ENCODE results near the gene MYL6B.
"Not testable (repeated sequence)": the region's sequence is repeated elsewhere in the genome, so short reads cannot be mapped to it uniquely, and the experiment has no call there.

Gene MYL6B

DNA sequence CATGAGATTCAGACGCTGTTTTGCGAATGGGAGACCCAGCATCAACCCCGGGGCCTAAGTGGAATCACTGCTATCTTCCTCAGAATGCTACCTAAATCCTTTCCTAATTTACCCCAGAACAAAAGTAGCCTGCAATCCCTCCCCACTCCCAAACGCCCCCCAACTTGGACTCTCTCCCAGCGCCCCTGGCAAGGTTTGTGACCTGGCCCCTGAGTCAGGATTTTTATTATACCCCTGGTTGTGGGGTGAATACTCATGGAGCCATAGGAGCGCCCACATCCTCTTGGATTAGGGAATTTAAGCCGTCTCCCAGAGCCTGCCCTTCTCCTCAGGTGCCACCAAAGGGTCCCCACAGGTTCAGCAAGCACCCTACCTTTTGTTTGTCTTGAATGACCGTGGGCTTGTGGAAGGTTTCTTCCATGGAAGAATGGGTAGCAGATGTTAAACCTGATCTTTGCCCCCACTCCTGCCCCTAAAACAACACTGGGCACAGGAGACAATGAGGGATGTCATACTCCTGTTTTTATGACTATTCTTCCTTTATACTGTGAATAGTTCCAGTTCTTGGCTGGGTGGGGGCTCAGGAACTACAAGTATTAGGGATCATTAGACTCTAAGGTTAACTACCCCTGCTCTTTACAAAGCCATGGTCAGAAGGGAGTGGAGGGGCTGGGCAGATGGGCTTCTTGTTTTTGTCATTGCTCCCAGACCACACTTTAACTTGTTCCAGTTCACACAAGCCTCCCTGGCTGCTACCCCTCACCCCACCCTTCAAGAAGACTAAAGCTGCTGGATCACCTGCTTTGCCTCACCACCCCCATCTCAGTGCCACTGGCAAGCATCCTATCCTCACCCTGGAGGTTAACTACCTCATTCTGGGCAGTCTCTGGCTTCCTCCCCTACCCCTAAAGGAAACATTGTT is 630 bp downstream of the MYL6B start:
- DNase-seq (ENCODE audit: low read depth in 2 of 2) = no peak

DNA sequence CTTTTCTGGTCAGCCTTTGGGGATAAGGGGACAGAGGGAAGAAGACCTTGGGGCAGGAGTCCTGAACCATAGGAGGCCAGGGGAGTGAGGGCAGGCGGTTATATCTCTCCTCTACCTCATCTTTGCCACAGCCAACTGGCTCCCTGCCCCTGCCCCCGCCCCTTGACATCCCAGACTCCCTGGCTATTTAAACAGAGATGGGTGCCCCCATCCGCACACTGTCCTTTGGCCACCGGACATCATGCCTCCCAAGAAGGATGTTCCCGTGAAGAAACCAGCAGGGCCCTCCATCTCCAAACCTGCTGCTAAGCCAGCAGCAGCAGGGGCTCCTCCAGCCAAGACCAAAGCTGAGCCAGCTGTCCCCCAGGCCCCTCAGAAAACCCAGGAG is 1.3 kb downstream of the MYL6B start:
- no peak for DNase-seq (ENCODE audit: low read depth in 2 of 2)

DNA sequence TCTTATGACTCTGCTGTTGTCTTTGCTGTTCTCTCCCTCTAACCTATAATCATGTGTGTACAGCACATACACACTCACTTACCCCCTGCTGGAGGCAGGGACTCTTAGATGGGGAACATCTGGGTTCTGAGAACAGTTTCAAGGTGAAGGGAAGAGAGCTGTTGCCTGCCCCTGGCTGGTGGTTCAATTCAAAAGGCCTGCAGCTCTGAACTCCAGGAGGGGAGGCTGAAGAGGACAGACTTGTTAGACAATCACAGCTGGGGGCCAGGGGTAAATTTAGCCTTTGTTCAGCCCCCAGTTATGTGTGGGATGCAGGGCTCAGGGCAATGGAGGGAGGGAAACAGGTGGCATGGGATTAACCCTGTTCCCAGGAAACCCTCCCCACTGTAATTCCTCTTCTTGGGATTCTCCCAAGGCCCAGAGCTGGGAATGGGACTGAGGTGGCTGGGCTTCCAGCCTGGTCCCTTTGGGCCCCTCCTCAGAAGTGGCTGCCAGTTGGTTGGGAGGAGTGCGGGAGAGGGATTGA is 1.9 kb downstream of the MYL6B start:
- DNase-seq (ENCODE audit: low read depth in 2 of 2) = no peak

GRCh38 chr12:56154818-56155217 is 2.4 kb downstream of the MYL6B start:
- no peak for DNase-seq (ENCODE audit: low read depth in 2 of 2)

DNA sequence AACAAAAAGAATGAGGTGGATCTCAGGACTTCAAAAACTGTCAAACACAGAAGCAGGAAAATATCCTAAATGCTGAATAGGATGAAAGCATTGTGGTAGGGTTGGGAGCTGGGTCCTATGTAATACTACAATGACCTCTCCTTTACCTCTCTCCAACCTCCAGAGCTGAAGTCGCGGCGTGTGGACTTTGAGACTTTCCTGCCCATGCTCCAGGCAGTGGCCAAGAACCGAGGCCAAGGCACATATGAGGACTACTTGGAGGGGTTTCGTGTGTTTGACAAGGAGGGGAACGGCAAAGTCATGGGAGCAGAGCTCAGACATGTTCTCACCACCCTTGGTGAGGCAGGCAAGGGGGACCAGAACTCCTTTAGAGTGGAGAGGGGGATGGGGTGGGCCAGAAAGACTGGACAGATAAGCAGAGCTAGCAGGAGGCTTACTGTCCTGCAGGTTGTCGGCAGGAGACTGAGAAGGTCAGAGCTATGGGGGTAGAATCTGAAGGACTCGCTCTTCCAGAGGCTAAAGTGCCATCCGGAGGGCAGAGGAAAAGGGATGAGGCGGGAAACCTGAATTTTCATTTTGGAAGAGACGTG is 3.0 kb downstream of the MYL6B start:
- DNase-seq (ENCODE audit: low read depth in 2 of 2) = no peak

- not testable (repeated sequence) for DNase-seq (ENCODE audit: low read depth in 2 of 2)
Observed at GRCh38 chr12:56156464-56157200, 4.2 kb downstream of the MYL6B start.

DNA sequence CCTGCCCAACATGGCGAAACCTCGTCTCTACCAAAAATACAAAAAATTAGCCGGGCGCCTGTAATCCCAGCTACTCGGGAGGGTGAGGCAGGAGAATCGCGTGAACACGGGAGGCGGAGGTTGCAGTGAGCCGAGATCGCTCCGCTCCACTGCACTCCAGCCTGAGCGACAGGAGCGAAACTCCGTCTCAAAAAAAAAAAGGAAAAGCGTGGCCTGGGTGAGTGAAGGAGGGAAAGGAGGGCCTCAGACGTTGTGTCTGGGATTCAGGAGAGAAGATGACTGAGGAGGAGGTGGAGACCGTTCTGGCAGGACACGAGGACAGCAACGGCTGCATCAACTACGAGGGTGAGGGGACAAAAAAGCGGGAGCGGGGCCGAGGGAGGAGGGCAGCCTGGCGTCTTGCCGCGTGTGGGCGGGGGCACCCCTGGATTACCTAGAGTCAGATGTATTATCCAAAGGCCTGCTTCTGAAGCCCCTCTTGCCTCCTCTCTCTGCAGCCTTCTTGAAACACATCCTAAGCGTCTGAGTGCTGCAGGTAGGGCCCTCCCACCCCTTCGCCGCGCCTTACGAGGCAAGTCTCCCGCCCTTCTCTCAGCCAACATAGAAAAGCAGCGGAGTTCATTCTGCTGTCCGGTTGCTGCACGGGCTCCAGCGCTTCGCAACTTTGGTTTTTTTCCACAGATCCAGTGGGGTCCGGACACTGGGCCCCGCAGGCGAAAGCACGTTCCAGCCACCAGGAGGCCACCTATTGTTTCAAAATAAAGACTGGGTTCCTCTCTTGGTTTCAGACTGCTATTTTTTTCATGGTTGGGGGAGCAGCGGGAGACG is 5.0 kb downstream of the MYL6B start:
- peak; percentile 32 to 41 for DNase-seq (ENCODE audit: low read depth in 2 of 2)

DNA sequence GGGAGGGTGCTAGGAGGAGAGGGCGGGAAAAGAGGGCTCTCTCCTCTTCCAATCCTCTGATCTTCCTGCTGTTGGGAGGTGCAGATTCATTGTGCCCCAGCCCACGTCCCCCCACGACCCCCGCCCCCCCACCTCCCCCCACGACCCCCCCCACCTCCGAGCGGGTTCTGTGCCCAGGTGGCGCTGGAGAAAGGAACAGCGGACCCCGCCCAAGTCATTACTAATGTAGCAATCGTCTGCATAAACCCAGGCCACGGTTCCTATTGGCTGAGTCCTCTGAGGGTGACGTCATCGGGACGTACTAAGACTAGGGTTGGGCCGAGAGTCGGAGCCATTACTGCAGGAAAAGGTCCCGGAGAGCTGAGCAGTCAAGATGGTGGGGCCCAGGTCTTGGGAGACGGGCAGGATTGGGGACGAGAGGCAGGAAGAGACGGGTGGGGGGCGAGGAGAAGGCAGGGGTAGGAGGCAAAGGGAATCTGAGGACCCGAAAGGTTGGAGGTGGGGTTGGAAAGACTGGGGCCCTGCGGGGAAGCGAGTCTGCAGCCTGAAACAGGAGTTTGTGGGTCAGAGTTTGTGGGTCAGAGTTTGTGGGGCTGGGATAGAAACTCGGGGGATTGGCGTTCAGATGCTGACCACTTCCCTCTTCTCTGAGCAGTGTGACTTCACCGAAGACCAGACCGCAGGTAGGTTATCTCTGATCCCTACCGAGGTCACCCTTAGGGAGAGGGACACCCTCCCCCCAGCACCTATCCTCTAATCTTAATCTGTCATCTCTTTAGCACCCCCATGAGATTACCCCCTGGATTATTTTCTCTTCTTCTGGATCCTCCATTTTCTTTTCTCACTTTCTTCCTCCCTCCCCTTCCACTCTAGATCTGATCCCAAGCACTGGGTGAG is 5.9 kb downstream of the MYL6B start, which contains the start of gene MYL6:
Gene MYL6, plus strand, starts transcription at position 331 of the 897 bp plus-strand sequence. Its CDS starts 43 bp downstream, at position 374.
- DNase-seq (ENCODE audit: low read depth in 2 of 2) = peak; percentile 78 to 85

DNA sequence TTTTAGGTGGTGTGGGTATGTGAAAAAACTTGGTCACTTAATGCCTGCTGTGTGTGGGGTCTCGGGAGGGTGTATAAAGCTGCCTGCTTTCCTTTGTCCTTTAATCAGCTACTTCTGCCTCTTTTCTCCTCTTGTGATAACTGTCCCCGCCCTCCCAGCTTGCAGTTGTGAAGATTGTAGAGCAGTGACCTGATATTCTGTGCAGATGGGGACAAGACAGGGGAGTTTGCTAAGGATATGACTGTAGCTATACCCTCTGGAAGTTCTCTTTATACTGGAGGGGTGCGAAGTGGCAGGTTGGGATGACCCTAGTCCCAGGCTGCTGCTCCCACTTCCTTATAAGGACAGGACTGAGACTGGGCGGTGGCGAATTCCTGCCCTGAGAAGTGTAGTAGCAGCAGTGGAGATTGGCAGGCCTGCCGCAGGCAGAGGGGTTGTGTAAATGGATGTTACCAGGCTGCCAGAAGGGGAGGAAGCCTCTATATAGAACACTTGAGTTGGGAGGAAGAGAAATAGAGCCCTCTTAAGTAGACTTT is 6.6 kb downstream of the MYL6B start:
- no peak for DNase-seq (ENCODE audit: low read depth in 2 of 2)

- DNase-seq (ENCODE audit: low read depth in 2 of 2) = no peak
Observed at GRCh38 chr12:56159482-56160192, 7.2 kb downstream of the MYL6B start.

DNA sequence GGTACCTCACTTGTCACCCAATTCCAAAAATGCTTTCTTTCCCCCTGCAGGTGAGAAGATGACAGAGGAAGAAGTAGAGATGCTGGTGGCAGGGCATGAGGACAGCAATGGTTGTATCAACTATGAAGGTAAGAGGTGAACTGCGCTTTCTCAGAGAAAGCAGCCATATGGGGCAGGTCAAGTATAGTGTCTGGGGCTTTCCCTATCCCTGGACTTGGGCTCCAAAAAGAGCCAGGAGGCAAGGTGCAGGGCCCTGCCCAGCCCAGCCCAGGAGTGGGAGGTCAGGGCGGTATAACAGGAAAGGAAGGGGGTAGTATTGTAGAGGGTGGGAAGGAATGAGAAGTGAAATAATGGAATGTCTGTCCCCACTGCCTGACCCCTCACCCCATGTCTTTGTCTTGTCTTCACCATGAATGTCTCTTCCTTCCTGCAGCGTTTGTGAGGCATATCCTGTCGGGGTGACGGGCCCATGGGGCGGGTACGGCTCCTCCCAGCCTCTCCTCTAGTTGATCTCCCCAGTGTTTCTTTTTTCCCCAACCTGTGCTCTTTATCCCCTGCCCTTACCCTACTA is 7.9 kb downstream of the MYL6B start:
- DNase-seq (ENCODE audit: low read depth in 2 of 2) = peak; percentile 27 to 36

- no peak for DNase-seq (ENCODE audit: low read depth in 2 of 2)
Observed at GRCh38 chr12:56160894-56161689, 8.7 kb downstream of the MYL6B start.

DNA sequence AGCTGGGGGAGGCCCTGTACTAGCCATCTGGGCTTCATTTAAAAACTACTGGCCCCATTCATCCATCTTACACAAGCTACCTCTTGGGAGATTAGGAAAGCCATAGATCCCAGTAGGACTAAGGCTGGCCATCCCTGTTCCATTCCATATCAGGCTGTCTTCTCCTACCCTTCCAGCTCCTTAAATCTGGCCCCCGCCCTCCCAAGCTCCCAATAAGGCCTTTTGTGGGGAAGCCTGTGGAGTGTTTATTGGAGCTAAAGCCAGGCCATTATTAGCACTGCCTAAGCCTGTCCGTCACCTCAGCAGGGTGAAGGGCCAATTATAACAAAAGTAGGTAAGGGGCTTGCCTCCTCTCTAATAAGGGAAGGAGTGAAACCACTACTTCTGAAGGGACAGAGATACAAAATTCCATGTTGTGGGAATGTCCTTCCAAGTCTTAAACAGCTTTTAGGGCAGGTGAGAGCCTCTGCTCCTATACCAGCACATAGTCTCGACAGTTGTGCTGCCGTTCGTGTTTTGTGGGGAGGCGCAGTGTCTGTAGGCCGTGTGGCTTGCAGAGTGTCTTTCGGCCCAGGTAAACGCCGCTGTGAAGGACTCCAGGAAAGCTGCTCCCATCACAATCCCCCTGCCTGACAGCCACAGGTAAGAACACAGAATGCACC is 9.4 kb downstream of the MYL6B start:
- DNase-seq (ENCODE audit: low read depth in 2 of 2) = no peak

DNA sequence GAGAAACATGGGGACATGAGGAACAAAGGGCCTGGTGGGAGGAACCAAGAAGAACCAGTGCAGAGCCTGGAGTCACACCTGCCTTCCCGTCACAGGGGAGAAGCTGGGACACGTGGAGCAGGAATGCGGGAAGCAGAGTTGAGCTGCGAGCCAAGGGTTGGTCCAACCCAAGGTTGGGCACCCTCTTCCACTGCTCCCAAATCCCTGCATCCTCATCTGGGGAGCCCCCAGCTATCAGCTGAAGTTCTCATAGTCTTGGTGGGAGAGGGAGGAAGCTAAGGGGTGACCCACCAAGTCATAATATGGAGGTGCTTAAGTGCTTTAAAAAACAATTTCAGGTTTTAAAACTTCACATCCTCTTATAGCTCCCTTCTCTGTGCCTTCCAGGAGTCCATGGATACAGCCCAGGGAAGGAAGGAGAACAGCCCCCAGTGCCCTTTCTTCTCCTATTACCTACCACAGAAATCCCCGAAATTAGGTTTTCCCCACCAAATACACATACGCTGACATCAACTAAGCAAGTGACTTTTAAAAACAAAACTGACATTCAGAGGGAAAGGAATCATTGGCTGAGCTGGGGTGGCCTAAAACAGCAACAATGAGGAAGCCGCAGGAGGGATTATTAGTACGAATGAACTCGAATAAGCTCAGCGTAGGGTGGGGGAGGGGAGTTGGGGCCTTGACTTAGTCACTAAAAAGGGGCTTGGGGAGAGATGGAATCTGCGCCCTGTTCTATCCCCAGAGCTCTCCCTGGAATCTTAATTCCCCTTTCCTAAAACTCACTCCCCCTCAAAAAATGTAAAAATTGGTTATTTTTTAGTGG is 10.3 kb downstream of the MYL6B start:
- DNase-seq (ENCODE audit: low read depth in 2 of 2) = no peak

- no peak for DNase-seq (ENCODE audit: low read depth in 2 of 2)
Observed at GRCh38 chr12:56163533-56164344, 11.4 kb downstream of the MYL6B start.

- DNase-seq (ENCODE audit: low read depth in 2 of 2) = no peak
Observed at GRCh38 chr12:56164345-56164729, 11.9 kb downstream of the MYL6B start.
